ENCODE measurements around the gene KYAT1. TPM values are rescaled to one million over a fixed set of nuclear protein-coding genes. Genes with fewer than 3 reads are reported as not detected.

Gene KYAT1
- polyA plus RNA-seq, 1 donor (not counting 4 experiments of a cell fraction or from before 2014, with no cell fraction given): 10.9 TPM

- peaks cover 20 to 36% of the 10 kb centered on the region in 2 experiments for H3K36me3 ChIP-seq (ENCODE audit: control insufficient read depth in 2 of 2, extremely low read depth in 1 of 2, insufficient read depth in 2 of 2, low read length in 2 of 2)
- H3K9ac ChIP-seq (ENCODE audit: control insufficient read depth, extremely low read depth, insufficient read depth, low read length): no peak overlapping the region
- no peaks in the 10 kb centered on the region for H3K9me3 ChIP-seq (ENCODE audit: control insufficient read depth, low read depth, low read length)
- dilution Hi-C loops (cut with MboI; ENCODE audit: extremely low pct_ligation_motif_present, low sequenced_read_pairs): no loop called here
- H3K4me1 ChIP-seq (ENCODE audit: control insufficient read depth, extremely low read depth, insufficient read depth, low read length): peaks cover 11% of the 10 kb centered on the region
- H3K4me3 ChIP-seq (ENCODE audit: control insufficient read depth in 2 of 3, extremely low read depth in 1 of 3, insufficient read depth in 2 of 3, low read depth in 1 of 3, low read length in 3 of 3): peak overlapping the region; percentile 58 to 70 (median 68)
- peak; percentile 79 for FAIRE-seq
- peak overlapping the region; percentile 96 for H3K4me2 ChIP-seq (ENCODE audit: control insufficient read depth, extremely low read depth, insufficient read depth, low read depth, low read length)
- H2AFZ ChIP-seq (ENCODE audit: control insufficient read depth, low read length): no peak overlapping the region
- no peaks in the 10 kb centered on the region for H3K9me1 ChIP-seq (ENCODE audit: control insufficient read depth, extremely low read depth, insufficient read depth, low read length)
- DNase-seq (ENCODE audit: low read depth, low spot score): no peak
- H3K27me3 ChIP-seq (ENCODE audit: control insufficient read depth, extremely low read depth, insufficient read depth, low read length): no peaks in the 10 kb centered on the region
- TF ChIP-seq EZH2 (IDR thresholded peaks at IDR 0.05; ENCODE audit: low read length): no peak
- TF ChIP-seq CTCF (optimal IDR thresholded peaks at IDR 0.05 in 1 of 3, IDR thresholded peaks at IDR 0.05 in 1 of 3, conservative IDR thresholded peaks at IDR 0.05 in 1 of 3; ENCODE audit: extremely low read depth in 1 of 3, insufficient read depth in 2 of 3, low read length in 3 of 3): no peak
- no peak overlapping the region for H3K27ac ChIP-seq (ENCODE audit: control insufficient read depth, insufficient read depth, low read length)
- H3K79me2 ChIP-seq (ENCODE audit: control insufficient read depth, insufficient read depth, low read length): no peaks in the 10 kb centered on the region
- peaks cover 7% of the 10 kb centered on the region for H4K20me1 ChIP-seq (ENCODE audit: control insufficient read depth, extremely low read depth, insufficient read depth, low read length)
Observed at GRCh38 chr9:128819716-128820664, 61.8 kb downstream of the KYAT1 start.

GRCh38 chr9:128818839-128819715 lies 62.7 kb downstream of the KYAT1 start:
- dilution Hi-C loops (cut with MboI; ENCODE audit: extremely low pct_ligation_motif_present, low sequenced_read_pairs): no loop called here
- H3K27me3 ChIP-seq (ENCODE audit: control insufficient read depth, extremely low read depth, insufficient read depth, low read length): no peaks in the 10 kb centered on the region
- H3K27ac ChIP-seq (ENCODE audit: control insufficient read depth, insufficient read depth, low read length): no peak overlapping the region
- peak overlapping the region; percentile 64 for H3K9ac ChIP-seq (ENCODE audit: control insufficient read depth, extremely low read depth, insufficient read depth, low read length)
- peaks cover 11% of the 10 kb centered on the region for H3K4me1 ChIP-seq (ENCODE audit: control insufficient read depth, extremely low read depth, insufficient read depth, low read length)
- no peaks in the 10 kb centered on the region for H3K79me2 ChIP-seq (ENCODE audit: control insufficient read depth, insufficient read depth, low read length)
- H3K4me2 ChIP-seq (ENCODE audit: control insufficient read depth, extremely low read depth, insufficient read depth, low read depth, low read length): peak overlapping the region; percentile 96
- peaks cover 7% of the 10 kb centered on the region for H4K20me1 ChIP-seq (ENCODE audit: control insufficient read depth, extremely low read depth, insufficient read depth, low read length)
- no peak for DNase-seq (ENCODE audit: low read depth, low spot score)
- H3K4me3 ChIP-seq (ENCODE audit: control insufficient read depth in 2 of 3, extremely low read depth in 1 of 3, insufficient read depth in 2 of 3, low read depth in 1 of 3, low read length in 3 of 3): peak overlapping the region; percentile 58 to 70 (median 68)
- no peaks in the 10 kb centered on the region for H3K9me1 ChIP-seq (ENCODE audit: control insufficient read depth, extremely low read depth, insufficient read depth, low read length)
- FAIRE-seq: no peak
- no peaks in the 10 kb centered on the region for H3K9me3 ChIP-seq (ENCODE audit: control insufficient read depth, low read depth, low read length)
- peaks cover 13 to 29% of the 10 kb centered on the region in 2 experiments for H3K36me3 ChIP-seq (ENCODE audit: control insufficient read depth in 2 of 2, extremely low read depth in 1 of 2, insufficient read depth in 2 of 2, low read length in 2 of 2)
- H2AFZ ChIP-seq (ENCODE audit: control insufficient read depth, low read length): peak overlapping the region; percentile 68
- TF ChIP-seq CTCF (optimal IDR thresholded peaks at IDR 0.05 in 1 of 3, IDR thresholded peaks at IDR 0.05 in 1 of 3, conservative IDR thresholded peaks at IDR 0.05 in 1 of 3; ENCODE audit: extremely low read depth in 1 of 3, insufficient read depth in 2 of 3, low read length in 3 of 3): peak in 1 of 3 experiments; percentile 1
- TF ChIP-seq EZH2 (IDR thresholded peaks at IDR 0.05; ENCODE audit: low read length): no peak

All from keratinocyte (primary cell).